GM21390 (cell line): ENCODE results near the gene STYX.
A peak's percentile ranks its signal among the peaks of the same experiment; 100 is the strongest.

Experiments used
- ATAC-seq: cut with Tn5 transposase; IDR thresholded peaks from one replicate; pipeline ENCODE4 v1.9.1; 2021; ENCODE audit not compliant: unreplicated experiment

The STYX gene

DNA sequence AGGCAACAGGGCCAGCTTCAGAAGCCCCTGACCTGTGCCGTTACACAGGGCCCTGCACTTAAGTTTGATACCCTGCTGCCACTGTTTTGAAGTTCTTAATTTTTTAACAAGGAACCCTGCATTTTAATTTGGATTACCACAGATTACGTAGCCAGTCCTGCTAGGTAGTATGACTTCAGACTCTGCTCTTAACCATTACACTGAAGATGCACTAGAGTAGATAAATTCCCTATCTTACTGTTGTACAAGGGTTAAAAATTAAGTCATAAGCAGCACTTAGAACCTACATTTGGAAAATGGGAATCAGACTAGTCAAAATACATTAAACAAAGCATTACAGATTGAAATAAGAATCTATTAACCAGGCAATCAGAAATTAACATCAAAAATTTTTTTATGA, 59.2 kb downstream of the STYX start:
- no peak for ATAC-seq

DNA sequence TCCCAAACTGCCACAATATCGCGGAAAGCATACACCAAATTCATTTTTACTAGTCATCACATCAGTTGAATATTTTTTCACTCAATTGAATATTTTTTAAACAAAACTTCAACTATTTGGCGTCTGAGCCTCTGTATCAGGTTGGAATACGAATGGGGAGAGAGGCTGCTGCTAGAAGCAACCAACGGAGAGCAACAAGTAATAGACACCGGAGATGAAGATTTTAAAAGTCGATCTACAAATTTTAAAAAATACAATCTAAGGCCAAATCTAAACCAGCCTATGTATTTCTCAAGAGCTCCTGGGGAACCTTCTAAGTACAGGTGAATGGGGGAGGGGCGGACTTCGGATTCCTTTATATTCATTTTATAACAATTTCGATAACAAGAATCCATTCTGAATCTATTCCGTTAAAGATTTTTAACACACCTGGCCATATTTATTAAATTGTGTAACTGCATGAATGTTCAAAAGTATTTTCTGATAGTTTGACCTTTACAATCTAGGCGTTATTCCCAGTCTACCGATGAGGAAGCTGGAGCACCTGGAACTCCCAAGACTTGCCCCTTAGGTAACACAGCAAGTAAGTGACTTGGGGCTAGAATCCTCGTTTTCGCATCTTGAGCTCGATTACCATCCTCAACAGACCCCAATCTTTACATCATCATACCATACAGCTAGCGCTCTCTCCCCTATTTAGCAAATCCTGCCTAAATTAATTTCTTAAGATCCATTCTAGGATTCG, 60.2 kb downstream of the STYX start:
- ATAC-seq, result no peak

DNA sequence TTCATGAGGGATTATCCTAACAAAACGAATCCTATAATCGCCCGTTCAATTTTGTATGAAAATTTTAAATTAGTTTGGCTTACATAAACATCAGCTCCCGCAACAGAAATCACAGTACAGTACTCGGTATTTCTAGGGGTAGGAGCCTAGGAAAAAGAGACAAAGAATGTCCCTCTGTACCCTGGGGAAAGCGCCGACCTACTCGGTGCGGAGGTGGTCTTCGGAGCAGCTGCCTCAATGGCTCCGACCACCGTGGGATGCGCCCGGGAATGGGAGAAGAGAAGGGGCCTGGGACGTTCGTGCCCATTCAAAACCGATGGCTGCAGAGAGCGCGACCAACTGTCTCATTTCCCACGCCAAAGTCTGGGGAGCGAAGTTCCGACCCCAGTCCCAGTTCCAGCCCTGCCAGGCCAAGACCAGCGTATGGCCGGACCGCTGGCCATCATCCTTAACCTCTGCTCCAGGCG, 60.8 kb downstream of the STYX start:
- ATAC-seq, result no peak

DNA sequence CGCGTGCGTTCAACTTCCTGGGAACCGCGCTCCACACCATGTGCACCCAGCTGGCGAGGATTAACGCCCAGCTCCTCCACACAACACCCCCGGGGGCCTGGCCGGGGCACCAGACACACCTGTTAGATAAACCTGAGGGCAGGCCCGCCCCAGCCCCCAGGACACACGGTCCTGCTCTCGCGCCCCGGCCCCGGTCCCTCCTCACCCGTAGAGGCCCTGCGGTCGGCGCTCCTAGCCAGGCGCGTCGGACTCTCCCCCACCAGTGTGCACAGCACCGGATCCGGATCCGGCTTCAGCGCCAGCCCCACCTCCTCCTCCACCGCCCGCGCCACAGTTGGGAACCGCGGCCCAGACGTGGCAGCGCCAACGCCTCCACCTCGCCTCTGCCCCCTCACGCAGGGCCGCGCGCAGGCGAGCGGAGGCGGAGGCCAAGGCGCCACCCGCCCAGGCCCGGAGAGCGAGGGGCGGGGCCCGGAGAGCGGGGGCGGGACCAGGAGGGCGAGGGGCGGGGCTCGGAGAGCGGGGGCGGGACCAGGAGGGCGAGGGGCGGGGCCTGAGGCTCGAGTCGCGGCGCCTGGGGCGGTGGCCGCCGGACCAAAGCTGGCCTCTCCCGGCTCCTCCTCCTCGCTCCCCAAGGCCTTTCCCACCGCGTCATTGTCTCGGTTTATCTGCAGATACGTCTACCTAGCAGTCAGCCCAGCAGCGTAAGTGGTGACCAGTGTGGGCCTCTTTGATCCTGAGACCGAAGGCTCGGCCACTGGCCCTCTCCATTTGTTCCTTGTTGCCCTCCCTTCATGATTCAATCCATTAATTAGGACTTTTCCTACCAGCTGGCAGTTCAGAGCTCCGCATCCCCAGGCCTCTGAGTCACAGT, 61.5 kb downstream of the STYX start, which contains the start of gene GNPNAT1:
GNPNAT1 (minus strand) TSS at position 385 of the 874 bp plus-strand sequence. CDS start 6,957 bp downstream, outside the sequence.
- peak; percentile 91 for ATAC-seq

DNA sequence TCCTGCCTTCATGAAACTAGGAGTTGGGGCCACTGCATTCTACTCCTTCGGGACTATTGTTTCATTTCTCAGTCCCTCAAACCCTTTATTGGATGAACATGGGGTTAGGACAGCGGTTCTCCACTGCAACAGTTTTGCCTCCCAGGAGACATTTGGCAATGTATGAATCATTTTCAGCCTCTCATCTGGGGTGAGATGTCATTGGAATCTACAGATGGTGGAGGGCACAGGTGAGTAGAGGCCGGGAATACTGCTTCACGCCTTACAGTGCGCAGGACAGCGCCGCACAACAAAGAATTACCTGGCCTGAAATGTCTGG, 62.1 kb downstream of the STYX start:
- no peak for ATAC-seq

DNA sequence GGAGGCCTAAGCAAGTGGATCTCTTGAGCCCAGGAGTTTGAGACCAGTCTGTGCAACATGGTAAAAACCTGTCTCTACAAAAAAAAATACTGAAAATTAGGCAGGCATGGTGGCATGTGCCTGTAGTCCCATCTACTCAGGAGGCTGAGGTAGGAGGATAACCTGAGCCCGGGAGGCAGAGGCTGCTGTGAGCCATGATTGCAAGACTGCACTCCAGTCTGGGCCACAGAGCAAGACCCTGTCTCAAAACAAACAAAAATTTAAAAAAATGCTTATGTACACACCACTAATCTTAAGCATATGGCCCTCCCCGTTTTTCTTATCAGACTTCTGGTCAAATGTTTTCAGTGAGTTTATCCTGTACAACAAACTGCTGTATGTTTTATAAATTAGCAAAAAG, 63.1 kb downstream of the STYX start:
- no peak for ATAC-seq

DNA sequence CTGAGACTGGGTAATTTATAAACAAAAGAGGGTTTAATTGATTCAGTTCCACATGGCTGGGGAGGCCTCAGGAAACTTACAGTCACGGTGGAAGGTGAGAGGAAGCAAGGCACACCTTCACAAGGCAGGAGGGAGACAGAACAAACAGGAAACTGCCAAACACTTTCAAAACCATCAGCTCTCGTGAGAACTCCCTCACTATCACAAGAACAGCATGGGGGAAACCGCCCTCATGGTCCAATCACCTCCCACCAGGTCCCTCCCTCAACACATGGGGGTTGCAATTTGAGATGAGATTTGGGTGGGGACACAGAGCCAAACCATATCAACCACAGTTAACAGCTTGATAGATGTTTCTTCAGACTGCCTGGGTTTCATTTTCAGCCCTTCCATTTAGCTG, 67.7 kb downstream of the STYX start:
- no peak for ATAC-seq

DNA sequence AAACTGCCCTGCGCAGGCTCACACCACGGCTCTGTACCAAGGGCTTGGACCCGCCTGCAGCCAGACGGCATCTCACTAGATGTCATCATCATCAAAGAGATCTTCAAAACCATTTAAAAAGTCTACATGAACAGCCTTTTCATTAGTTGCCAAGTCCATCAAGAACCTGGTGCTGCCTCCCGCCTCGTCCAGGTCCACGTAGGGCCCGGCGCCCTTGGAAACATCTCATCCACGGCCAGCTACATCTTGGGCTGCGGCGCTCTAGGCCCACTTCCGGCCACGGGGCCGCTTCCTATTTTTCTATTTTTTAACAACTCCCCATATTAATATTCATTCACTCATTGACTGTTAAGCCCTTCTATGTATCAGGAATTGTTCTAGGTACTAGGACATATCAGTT, 68.9 kb downstream of the STYX start:
- ATAC-seq, result no peak

DNA sequence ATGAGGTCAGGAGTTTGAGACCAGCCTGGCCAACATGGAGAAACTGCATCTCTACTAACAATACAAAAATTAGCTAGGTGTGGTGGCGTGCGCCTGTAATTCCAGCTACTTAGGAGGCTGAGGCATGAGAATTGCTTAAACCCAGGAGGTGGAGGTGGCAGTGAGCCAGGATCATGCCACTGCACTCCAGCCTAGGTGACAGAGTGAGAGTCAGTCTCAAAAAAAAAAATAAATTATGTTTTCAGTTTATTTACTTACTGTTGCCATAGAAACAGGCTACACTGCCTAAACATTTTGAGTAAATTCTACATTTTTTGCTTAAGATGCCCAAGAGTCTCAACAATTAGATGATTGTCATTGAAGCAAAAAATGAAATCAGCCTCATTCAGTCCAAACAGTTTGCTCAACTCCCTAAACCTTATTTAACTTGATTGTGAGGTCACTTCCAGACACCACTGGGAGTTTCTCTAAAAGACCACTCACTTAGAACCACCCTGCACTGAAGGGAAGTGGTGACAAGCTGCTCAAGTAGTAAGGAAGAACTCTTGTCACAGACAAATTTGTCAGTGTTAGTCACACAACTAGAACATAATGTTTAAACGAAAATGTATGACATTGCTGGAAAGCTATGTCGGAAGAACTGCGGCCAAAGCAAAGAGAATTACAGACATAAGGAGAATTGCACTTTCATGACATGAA, 71.2 kb downstream of the STYX start:
- no peak for ATAC-seq

DNA sequence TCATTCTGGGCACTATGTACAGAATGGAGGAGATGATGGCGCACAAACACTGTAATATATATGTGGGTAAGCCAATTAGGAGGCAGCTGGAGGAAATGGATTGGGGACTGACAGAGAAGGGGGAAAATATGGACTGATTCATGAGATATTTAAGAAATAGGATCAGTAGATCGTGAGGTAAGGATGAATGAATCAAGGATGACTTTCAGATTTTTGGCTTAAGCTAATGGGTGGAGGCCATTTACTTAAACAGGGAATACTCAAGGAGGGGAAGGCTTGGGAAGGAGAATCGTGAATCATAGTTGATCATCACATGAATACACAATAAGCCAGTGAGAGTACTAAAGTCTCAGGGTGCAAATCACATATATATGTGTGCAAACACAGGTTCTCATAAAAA, 72.6 kb downstream of the STYX start:
- no peak for ATAC-seq

DNA sequence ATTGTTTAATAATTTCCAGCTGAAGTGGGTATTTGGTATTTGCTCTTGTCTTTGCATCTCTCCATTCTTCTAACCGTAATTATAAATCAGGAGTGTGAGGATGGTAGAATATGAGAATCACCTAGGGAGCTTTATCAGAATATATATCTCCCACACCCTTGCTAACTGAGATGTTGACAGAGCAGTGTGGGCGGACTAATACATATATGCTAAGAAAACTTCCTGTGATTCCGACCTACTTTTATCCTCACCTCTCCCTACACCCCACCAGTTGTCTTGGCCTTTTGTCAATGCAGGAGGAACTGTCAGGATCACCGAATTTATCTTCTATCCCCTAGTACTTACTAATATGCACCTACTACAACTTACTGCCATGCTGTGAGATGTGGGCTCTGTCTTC, 76.1 kb downstream of the STYX start:
- no peak for ATAC-seq

DNA sequence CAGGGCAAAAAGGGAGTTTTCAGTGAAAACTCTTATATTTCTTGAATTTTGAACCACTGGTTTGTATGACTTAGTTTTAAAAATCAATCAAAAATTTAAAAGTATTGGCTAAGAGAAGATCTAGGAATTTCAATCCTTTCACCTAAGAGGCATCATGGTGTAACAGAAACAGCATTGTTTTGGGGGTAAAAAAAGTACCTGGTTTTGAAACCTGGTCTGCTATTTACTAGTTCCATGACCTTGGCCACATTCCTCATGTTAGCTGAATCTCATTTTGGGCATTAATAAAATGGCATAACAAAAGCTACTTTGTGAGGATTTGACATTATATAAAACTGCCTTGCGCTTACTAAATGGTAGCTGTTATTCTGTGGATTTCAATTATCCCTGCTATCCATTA, 78.1 kb downstream of the STYX start:
- no peak for ATAC-seq

DNA sequence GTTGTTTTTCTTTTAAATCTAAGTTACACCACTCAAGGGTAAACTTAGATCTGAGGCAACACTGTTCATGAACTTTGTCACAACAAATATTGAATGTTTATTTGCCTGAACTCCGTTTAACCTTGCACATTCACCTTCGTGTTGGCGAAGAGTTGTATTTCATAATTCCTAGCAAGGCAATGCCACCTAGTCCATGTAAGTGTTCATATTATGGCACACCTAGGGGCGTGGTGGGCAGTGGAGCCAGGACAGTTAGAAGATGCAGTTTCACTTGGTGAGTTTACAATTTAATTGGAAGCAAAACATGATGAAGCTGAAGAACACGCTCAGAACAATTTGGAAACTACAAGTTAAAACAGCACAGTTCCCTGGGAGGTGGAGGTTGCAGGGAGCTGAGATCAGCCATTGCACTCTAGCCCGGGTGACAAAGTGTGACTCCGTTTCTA, 91.9 kb downstream of the STYX start:
- no peak for ATAC-seq

DNA sequence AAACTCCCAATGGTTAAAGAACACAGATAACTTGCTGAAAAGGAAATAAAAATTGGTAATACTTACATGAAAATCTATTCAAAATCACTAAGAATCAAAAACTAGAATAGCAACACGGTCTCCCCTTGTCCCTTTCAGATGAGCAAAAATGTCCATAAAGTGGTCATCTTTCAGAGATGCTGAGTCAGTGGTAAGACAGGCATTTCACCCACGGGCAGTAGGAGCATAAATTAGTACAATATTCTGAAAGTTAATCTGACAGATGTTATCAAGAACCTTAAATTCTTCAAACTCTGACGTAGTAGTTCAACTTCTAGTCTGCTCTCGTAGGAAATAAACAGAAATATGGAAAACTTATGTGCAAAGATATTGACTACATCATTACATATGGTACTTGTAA, 94.5 kb downstream of the STYX start:
- ATAC-seq, result no peak
